Spleen (tissue), 7 donors: ENCODE measurements around the gene ELN.

ENCODE experiments used
- CTCF ChIP-seq, 11 experiments: fragments of 200-600 bp in 7 of 11; fragments of 450-650 bp in 4 of 11; sonication (generic) in 4 of 11; IDR thresholded peaks in 8 of 11; conservative IDR thresholded peaks in 3 of 11; 1 replicate in 7 of 11; 2 replicates in 4 of 11; pipeline versions ENCODE4 v1.4.0 to v1.8.0; 2016 to 2021; ENCODE audit warnings: antibody characterized with exemption in 11 of 11, inconsistent platforms in 4 of 11, mild to moderate bottlenecking in 1 of 11
- POLR2A ChIP-seq, 3 donors: fragments of 450-650 bp; IDR thresholded peaks; one replicate each; pipeline ENCODE4 v1.5.1; 2017; ENCODE audit warnings: antibody characterized with exemption in 3 of 3, mild to moderate bottlenecking in 1 of 3
- donor health status: DM: no; HTN: no; CAD: no; lungs with moderate emphysema.
- donor health status: DM: no; HTN: no; CAD: no.
- donor health status: DM: no; HTN: no; CAD: no.

GRCh38 chr7:74018246-74018895 is 9.6 kb upstream of the ELN start:
- no peak for TF ChIP-seq CTCF (IDR thresholded peaks at IDR 0.05 in 8 of 11, conservative IDR thresholded peaks at IDR 0.05 in 3 of 11)
- no peak for TF ChIP-seq POLR2A (IDR thresholded peaks at IDR 0.05)
